NT2/D1 (cell line): Measurements from ENCODE around the gene ELF2.
"Not testable (repeated sequence)": the region's sequence is repeated elsewhere in the genome, so short reads cannot be mapped to it uniquely, and the experiment has no call there.

Source experiments
- YY1 ChIP-seq: IDR thresholded peaks from 2 replicates; pipeline ENCODE4 v1.6.1; 2011; ENCODE audit not compliant: insufficient read length, insufficient read depth
- ZNF274 ChIP-seq: IDR thresholded peaks from 2 replicates; pipeline ENCODE4 v1.6.1; 2011; ENCODE audit warnings: mild to moderate bottlenecking, low read depth, low read length

- TF ChIP-seq YY1, ZNF274: not testable (repeated sequence)
Measured at GRCh38 chr4:139008278-139008677, 168.7 kb downstream of the ELF2 start.
